ENCODE results near the gene VAMP3. TPM values are rescaled to one million over a fixed set of nuclear protein-coding genes. Genes with fewer than 3 reads are reported as not detected.

Gene VAMP3, protein sequence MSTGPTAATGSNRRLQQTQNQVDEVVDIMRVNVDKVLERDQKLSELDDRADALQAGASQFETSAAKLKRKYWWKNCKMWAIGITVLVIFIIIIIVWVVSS
- 67.9 TPM for polyA plus RNA-seq (ENCODE audit: insufficient read length)

DNA sequence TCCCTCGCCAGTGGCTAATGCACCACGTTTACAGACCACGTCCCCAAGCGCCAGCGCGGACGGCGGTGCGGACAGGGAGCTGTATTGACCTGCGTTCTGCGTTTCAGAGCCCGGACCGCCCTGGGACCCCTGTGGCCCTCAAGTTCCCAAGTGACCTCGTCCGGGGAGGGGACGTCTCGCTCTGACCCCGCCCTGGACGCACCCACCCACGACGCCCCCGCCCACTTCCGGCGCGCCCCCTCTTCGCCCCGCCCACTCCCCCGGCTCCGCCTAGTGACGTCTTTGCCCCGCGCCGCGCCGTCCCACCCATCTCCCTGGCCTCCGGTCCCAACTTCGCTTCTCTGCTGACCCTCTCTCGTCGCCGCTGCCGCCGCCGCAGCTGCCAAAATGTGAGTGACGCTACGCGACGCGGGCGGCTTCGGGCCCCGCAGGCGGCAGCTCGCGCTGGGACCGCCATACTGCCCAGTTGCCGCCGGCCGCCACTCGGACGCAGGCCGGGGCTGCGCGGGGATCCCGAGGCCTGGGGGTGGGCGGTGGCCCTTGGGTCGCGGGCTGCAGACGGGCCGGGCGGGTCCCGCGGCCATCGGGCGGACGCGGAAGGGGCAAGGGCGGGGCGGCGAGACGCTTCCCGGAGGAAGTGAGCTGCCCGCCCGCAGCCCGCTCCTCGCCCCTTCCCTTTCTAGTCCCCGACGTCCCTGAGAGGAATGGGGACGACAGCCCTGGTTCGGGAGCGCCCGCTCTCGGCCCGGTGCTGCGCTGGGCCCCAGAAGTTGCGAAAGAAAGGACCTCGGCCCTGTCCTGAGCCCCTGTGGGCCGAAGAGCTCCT is at the start of gene VAMP3:
TSS of gene VAMP3 (plus strand) at position 300 of the 826 bp plus-strand sequence. CDS start at position 388, 88 bp downstream.
- no peak for DNase-seq (ENCODE audit: low read depth)

DNA sequence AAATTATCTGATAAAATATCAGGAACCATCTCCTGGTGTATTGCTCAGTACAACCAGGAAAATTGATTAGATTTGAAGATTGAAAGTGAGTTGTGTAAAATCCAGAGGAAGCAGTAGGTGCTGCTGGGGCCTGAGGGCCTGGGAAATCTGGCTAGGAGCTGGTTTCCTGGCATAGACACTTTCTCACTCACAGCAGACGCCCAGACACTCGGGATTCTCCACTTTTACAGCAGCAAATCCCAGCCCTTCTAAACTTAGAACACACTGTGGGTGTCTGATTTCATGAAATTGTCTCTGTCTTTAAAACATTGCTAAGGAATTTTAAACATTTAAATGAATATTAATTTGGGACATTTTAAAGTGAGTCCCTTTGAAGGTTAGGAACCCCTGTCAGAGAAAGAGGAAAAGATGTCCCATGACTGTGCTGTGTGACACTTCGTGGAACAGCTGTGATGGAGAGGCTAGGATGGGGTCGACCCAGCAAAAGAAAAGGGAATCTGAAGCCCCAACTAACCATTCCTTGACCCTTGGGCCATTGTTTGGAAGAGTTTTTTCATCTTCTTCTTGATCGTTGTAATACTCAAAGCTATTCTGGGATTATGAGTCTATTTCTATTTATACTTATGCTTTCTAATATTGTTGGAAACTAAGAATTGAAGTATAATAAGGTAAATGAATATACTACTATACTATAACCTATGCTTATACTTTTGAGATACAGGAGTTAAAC is 49.0 kb upstream of the VAMP3 start:
- DNase-seq (ENCODE audit: low read depth): no peak

DNA sequence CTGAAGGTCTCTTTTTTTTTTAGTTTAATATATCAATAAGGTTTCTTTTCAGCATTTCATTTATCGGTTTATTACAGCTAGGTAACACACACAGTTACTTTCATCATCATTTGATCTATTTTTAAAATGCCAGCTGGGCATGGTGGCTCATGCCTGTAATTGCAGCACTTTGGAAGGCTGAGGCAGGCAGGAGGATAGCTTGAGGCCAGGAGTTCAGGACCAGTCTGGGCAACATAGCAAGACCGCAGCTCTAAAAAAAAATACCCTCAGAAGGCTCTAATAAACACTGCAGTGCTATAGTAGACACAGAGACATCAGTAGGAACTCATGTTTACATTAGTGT is 48.5 kb upstream of the VAMP3 start:
- no peak for DNase-seq (ENCODE audit: low read depth)

DNA sequence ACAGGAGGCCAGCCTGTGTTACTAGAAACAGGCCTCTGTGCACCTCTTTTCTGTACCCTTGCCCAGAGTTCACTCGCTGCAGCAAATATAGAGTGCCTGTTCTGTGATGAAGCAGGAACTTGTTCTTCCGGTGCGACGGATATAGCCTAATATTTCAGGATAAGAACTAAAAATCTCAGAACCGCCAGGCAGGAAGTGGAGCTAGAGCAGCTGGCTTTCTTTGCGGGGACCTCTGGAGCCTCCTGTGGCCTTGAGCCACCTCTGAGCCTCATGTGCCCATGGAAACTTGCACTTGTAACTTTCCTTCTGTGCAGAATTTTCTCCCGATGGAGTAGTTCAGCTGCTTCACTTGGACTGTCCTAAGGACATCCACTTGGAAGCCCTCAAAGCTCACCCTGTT is 44.5 kb upstream of the VAMP3 start:
- no peak for DNase-seq (ENCODE audit: low read depth)

DNA sequence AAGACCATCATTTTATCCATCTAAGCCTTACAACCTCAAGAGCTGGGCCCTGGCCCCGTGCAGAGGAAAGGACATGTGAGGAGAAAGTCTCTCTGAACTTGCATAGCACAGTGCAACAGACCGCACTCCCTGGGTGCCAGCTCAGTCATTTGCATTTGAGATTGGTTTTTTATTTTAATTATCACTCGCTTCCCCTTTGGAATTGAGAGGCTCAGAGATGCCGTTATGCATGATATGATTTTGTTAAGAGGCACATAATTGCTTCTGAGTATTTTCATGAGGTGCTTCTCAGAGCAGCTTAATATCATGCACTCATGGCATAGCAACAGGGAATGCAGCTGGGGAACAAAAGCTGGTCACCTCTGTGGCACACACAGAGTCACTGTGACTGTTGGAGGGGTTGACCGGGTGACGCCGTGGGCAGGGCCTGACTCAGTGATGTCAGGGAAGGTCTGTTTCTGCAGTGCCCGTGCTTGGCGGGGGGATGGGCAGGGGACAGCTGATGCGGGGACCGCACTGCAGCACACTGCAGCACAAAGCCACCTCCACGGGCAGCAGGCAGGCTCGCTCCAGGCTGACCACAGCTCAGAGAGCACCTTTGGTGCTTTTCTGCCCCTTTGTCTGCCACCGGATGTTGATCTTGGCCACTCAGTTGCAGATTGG is 43.2 kb upstream of the VAMP3 start:
- no peak for DNase-seq (ENCODE audit: low read depth)

DNA sequence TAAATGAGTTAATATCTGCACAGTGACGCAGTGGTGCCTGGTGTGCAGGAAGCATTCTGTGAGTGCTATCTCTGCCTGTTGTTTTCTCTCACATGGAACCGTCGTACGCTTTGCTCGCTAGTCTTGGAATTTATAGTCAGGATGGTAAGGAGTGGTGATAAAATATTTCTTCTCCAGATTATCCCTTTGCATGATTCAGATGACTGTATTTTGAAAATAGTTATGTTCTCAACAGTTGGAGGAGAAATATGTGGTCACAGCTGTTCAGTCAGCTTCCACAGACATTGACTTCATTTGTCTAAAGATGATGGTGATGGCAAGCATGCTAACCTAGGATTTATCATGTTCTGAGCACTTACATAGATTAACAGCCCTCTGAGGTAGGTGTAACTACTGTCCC is 41.3 kb upstream of the VAMP3 start:
- DNase-seq (ENCODE audit: low read depth): no peak

DNA sequence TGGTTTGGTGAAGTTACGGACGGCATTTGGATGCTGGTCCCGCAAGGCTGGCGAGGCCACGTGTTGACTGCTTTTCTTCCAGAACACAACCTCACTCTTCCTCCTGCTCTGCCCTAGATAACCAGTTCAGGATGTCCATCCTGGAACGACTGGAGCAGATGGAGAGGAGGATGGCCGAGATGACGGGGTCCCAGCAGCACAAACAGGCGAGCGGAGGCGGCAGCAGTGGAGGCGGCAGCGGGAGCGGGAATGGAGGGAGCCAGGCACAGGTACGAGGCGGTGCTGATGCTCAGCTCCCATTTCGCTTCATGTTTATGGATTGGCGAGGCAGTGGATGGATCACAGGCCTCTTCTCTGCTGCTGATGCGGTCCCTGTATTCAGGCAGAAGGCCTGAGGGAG is 38.8 kb upstream of the VAMP3 start:
- DNase-seq (ENCODE audit: low read depth): no peak

DNA sequence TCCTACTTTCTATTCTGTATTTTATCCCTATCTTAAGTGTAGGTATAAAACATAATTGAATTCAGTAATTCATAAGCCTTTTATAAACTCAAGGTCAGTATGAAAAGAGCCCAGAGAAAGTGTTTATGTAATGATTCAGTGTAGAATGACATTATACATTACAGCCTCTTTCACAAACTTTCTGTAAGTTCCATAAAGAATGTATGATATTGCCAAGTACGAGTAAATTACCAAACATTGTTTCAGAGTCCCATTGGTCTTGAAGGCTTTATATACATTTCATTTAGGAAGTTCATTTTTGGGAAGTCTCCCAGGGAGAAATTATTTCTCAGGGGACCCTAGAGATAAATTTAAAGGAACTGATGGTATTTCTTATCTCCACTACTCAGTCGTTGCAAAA is 37.8 kb upstream of the VAMP3 start:
- DNase-seq (ENCODE audit: low read depth): no peak

DNA sequence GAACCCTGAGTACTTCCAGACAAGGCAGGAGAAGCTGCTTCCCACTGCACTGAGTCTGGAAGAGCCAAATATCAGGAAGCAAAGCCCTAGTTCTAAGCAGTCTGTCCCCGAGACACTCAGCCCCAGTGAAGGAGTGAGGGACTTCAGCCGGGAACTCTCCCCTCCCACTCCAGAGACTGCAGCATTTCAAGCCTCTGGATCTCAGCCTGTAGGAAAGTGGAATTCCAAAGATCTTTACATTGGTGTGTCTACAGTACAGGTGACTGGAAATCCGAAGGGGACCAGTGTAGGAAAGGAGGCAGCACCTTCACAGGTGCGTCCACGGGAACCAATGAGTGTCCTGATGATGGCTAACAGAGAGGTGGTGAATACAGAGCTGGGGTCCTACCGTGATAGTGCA is 33.1 kb upstream of the VAMP3 start:
- no peak for DNase-seq (ENCODE audit: low read depth)

DNA sequence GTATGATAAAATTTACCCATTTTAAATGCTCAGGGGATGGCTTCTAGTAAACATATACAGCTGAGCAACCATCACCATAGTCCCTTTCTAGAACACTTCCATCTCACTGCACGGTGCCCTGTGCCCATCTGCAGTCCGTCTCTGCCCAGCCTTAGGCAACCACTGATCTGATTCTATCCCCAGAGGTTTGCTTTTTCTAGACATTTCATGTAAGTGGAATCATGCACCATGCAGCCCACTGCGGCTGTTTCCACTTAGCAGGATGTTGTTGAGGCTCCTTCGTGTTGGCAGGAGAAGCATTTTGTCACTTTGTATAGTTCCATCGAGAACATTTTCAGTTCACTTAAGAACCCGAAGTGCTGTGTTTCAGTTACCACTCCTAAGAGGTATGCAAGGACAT is 27.8 kb upstream of the VAMP3 start:
- no peak for DNase-seq (ENCODE audit: low read depth)

DNA sequence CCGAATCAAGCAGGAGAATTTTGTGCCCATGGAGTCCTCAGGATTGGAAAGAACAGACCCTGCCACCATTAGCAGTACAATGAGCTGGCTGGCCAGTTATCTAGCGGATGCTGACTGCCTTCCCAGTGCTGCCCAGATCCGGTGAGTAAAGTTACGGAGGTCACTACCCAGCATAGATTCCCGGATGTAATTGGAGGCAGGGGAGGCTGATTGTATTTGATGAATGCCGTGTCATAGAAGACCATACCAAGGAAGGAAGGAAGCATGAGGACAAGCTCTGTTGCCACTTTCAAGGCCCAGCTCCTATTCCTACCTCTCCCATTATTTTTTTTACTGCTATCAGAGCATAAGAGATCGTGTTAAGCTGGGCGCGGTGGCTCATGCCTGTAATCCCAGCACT is 26.2 kb upstream of the VAMP3 start:
- no peak for DNase-seq (ENCODE audit: low read depth)

DNA sequence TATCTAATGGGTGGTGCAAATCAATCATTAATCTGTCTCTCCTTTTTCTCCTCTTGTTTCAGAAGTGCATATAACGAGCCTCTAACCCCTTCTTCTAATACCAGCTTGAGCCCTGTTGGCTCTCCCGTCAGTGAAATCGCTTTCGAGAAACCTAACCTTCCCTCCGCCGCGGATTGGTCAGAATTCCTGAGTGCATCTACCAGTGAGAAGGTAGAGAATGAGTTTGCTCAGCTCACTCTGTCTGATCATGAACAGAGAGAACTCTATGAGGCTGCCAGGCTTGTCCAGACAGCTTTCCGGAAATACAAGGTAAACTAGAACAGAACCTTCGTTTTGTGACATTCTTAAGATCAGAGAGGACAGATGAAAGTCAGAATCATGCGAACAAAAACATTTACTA is 25.3 kb upstream of the VAMP3 start:
- no peak for DNase-seq (ENCODE audit: low read depth)

DNA sequence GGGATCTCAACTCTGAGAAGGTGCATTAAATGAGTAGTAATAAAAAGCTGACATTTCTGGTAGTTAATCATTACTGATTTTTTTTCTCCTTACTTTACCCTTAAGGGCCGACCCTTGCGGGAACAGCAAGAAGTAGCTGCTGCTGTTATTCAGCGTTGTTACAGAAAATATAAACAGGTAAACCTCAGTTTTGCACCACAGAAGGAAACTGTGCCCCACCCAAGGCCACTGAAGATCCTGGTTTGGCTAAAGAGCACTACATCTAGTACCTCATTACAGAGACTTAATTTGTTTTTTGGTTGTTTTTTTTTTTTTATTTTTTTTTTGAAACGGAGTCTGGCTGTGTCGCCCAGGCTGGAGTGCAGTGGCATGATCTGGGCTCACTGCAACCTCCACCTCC is 23.5 kb upstream of the VAMP3 start:
- no peak for DNase-seq (ENCODE audit: low read depth)

DNA sequence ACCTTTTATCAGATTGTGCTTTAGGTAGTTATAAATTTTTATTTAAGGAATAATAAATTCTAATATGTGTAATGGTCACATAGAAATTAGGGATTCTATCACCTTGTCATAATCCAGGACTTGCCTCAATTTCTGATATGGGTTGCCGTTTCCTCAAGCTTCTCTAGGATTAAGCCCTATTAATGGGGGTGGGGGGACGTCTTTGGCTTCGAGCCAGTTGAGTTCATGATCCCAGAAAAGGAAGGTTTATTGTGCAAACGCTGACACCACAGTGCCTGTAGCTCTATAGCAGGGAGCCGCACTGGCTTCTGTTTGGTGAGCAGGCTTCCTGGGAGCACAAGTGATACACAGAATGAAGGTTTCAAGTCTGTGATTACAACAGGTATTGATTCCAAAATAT is 22.0 kb upstream of the VAMP3 start:
- DNase-seq (ENCODE audit: low read depth): no peak

DNA sequence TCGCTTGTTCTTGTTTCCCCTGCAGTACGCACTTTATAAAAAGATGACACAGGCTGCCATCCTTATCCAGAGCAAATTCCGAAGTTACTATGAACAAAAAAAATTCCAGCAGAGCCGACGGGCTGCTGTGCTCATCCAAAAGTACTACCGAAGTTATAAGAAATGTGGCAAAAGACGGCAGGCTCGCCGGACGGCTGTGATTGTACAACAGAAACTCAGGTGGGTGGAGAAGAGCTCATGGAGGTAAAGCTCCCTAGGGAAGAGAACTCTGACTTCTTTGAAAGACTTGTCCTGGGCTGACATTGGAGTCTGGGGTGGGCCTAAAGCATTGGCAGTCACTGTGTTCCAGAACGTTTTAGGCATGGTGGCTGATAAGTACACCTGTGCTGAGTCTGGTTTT is 19.9 kb upstream of the VAMP3 start:
- no peak for DNase-seq (ENCODE audit: low read depth)

DNA sequence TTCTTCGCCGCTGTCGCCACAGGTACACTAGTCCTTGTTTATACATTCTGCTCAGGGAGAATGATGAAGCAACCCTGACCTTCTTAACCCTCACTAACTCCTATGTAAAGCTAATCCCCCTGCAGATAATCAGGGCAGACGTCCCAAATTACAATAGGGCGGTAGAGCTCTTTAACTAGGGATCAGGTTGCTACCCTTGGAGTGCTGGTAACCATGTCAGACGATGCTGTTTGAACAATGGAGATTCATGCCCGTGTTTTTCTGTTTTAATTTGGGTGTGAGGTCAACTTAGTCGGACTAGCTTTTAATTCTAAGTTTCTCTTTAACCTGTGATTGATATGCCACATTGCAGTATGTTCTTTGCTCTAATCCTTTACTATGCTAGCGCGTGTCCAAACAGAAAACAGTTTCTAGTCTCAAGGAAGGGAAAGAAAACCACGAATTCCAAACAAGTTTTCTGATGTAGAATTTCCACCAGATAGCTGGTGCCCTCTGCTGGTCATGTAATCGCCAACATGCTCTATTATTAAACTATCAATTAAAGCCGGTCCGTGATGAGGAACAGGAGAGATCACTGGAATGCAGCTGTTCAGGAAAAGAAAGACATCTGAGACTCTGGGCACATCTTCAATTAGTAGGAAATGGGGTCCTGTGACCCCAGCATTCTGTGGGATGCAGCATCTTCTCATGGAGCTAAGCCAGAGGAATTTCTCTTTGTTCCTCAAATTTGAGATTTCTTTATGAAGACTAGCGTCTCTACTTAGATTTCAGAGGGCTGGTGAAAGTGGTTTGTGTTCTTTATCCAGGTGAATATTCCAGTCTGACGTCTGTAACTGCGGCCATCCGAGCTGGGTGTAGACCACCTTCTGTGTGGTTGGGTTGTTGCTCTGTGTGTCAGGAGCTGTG is 18.3 kb upstream of the VAMP3 start:
- DNase-seq (ENCODE audit: low read depth): peak; percentile 62

DNA sequence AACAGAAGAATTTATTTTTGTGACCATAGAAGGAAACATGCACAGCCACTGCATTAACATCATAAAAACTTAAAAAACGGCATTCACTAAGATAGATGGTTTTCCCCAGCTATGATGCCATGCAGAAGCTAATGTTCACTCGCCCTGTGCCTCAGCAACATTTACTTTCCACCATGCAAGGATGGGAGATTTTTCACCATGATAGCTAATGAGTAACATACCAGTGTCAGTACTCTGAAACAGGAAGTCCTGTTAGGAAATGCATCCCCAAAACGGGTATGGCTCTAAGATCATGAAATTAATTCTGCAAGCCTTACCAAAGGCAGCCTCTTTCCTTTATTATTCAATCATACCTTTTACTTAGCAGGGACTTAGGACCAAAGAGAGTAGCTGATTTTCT is 17.5 kb upstream of the VAMP3 start:
- no peak for DNase-seq (ENCODE audit: low read depth)

DNA sequence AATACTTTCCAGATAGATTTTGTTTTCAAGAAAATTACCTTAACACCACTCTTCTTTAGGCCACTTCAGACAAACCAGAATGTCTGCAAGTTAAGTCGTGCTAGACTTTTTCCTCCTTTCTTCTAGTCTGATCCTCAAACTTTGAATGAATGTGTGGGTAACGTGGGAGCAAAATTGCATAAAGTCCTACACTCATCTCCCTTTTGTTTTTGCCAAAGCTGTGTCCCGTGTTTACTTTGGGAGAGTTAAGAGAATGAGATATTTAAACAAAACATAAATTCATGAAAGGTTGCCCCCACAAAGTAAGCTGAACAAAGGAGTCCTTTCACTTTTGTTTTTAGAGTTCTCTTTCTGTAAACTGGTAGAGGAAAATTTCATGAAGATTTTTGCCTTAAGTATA is 16.9 kb upstream of the VAMP3 start:
- no peak for DNase-seq (ENCODE audit: low read depth)

DNA sequence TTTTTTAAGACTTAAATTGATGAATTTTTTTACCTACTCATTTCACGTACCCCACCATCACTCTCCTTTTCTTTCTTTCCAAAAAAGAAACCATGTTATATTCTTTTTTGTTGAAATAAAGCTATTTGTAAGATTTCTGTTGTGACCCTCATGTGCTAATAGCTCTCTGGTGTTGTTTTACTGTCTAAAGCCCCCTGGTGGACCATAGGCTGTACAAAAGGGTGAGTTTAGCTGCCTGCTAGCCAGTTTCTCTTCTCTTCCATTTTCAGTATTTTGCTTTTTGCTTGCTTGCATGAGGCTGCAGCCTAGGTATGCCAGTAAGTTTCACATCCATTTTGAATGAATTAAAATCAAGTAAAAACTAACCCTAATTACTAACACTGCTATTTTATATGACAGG is 15.6 kb upstream of the VAMP3 start:
- no peak for DNase-seq (ENCODE audit: low read depth)

DNA sequence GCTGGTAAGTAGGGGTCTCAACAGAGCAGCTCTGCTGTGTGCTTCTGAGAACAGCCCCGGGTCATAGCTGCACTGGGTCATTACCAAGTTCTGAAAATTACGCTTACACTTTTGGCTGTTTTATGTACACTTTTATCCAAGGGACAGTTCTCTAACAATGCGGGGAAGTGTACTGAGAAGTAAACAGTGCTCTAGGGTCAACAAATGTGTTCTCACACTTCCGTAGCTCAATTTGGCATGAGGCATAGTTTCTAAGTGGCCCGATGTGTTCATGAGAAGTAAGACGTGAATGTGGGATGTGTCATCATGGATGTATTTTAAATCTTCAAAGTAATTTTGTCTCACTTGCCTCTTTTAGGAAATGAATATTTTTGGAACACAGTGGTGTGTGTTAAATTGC is 10.9 kb upstream of the VAMP3 start:
- no peak for DNase-seq (ENCODE audit: low read depth)

DNA sequence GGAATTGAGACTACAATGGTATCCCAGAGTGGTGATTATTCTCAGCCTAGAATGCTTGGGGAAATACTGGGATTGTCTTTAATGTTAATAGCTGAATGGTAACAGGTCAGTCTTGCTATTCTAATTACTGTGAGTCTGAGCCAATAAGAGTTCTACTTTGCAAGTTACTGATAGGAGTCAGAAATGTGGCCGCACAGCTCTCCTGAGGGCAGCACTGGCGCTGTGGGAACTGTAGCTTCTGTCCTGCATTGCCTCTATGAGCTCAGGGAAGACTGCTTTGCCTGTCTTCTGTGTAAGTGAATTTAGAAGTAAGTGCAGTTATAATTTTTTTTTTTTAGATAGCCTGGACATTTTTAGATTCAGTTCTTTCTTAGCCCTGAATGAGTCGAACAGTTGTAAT is 10.0 kb upstream of the VAMP3 start:
- DNase-seq (ENCODE audit: low read depth): no peak

DNA sequence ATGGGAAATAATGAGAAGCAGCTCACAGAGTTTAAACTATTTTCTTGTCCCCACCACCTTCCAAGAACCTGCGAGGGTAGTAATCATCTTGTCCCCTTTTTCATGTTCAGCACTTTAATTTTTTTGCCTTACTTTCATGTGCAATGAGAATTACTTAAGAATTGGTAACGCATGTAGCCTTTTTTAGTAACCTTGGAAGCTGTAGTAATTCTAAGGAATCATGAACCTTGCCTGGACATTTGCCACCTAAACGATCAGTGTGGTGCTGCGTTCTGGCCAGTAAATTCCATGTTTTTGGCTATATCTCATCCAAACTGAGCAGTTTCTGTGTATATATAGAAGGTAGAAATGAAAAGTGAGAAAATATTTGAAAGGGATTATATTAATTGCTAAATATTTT is 3.9 kb upstream of the VAMP3 start:
- DNase-seq (ENCODE audit: low read depth): no peak

All from forelimb muscle (tissue), 1 donor.